ENCODE results near the gene PLEKHM3.

GRCh38 chr2:207937253-207937652 lies 88.1 kb downstream of the PLEKHM3 start:
- TF ChIP-seq, protein P1, sequence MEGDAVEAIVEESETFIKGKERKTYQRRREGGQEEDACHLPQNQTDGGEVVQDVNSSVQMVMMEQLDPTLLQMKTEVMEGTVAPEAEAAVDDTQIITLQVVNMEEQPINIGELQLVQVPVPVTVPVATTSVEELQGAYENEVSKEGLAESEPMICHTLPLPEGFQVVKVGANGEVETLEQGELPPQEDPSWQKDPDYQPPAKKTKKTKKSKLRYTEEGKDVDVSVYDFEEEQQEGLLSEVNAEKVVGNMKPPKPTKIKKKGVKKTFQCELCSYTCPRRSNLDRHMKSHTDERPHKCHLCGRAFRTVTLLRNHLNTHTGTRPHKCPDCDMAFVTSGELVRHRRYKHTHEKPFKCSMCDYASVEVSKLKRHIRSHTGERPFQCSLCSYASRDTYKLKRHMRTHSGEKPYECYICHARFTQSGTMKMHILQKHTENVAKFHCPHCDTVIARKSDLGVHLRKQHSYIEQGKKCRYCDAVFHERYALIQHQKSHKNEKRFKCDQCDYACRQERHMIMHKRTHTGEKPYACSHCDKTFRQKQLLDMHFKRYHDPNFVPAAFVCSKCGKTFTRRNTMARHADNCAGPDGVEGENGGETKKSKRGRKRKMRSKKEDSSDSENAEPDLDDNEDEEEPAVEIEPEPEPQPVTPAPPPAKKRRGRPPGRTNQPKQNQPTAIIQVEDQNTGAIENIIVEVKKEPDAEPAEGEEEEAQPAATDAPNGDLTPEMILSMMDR (IDR thresholded peaks at IDR 0.05) = no peak
- TF ChIP-seq SIN3A (IDR thresholded peaks at IDR 0.05; ENCODE audit: borderline replicate concordance, insufficient read depth, low read depth, low read length) (no peak), POLR2AphosphoS5 (IDR thresholded peaks at IDR 0.05; ENCODE audit: low read depth, low read length) (no peak), TCF7L2 (IDR thresholded peaks at IDR 0.05; ENCODE audit: low read depth, low read length) (no peak)
- TF ChIP-seq, protein P2, sequence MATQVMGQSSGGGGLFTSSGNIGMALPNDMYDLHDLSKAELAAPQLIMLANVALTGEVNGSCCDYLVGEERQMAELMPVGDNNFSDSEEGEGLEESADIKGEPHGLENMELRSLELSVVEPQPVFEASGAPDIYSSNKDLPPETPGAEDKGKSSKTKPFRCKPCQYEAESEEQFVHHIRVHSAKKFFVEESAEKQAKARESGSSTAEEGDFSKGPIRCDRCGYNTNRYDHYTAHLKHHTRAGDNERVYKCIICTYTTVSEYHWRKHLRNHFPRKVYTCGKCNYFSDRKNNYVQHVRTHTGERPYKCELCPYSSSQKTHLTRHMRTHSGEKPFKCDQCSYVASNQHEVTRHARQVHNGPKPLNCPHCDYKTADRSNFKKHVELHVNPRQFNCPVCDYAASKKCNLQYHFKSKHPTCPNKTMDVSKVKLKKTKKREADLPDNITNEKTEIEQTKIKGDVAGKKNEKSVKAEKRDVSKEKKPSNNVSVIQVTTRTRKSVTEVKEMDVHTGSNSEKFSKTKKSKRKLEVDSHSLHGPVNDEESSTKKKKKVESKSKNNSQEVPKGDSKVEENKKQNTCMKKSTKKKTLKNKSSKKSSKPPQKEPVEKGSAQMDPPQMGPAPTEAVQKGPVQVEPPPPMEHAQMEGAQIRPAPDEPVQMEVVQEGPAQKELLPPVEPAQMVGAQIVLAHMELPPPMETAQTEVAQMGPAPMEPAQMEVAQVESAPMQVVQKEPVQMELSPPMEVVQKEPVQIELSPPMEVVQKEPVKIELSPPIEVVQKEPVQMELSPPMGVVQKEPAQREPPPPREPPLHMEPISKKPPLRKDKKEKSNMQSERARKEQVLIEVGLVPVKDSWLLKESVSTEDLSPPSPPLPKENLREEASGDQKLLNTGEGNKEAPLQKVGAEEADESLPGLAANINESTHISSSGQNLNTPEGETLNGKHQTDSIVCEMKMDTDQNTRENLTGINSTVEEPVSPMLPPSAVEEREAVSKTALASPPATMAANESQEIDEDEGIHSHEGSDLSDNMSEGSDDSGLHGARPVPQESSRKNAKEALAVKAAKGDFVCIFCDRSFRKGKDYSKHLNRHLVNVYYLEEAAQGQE (IDR thresholded peaks at IDR 0.05; ENCODE audit: insufficient read depth in 1 of 2, low read depth in 2 of 2, low read length in 1 of 2) = no peak

All from Panc1 (cell line).